H1 (cell line): ENCODE results near the gene ANKS1A. TPM values are rescaled to one million over a fixed set of nuclear protein-coding genes. Genes with fewer than 3 reads are reported as not detected.

Source experiments
- GTF2F1 ChIP-seq: IDR thresholded peaks from 2 replicates; pipeline ENCODE4 v1.6.1; 2012; ENCODE audit warnings: low read depth, low read length, improper control_type of control experiment, borderline replicate concordance
- polyA plus RNA-seq, 7 experiments: library from polyadenylated mRNA; depleted of rRNA in 3 of 7; stranded (reverse) in 5 of 7; unstranded in 2 of 7; fragments of >200 nt in 5 of 7; fragments of 200-250 nt in 2 of 7; gene quantifications; 1 replicate in 5 of 7; 2 replicates in 1 of 7; 4 replicates in 1 of 7; pipeline versions ENCODE4 v1.2.1 to v1.2.3, GENCODE V29; 2011 to 2013; ENCODE audit warnings: missing spikeins in 2 of 7, mixed read lengths in 2 of 7
- total RNA-seq: library from RNA; stranded (reverse); fragmentation: NEBNext Ultra II Directional; extraction: Animal tissue kit (Norgen Biotek cat#: 25700); gene quantifications from 2 replicates; pipeline ENCODE4 v1.2.1, GENCODE V29; 2021

Gene ANKS1A
- total and polyA plus RNA-seq, 2 of the 8 experiments (the other 6 are each of a cell fraction or from before 2014, with no cell fraction given): 9.8 to 30.9 TPM

- no peak for TF ChIP-seq GTF2F1
- TF ChIP-seq, all 59 proteins: peak for 0
These were observed 161.8 kb downstream of the ANKS1A start (continued) for GRCh38 chr6:35050757-35051330.
